Hematopoietic multipotent progenitor cell treated with erythropoietin and hydrocortisone succinate and interleukin-3 and kit ligand, for 4 days (in vitro differentiated cells): ENCODE data around the gene CCZ1.
"Not testable (repeated sequence)": the region's sequence is repeated elsewhere in the genome, so short reads cannot be mapped to it uniquely, and the experiment has no call there.

Experiments
- DNase-seq: peaks from one replicate; pipeline ENCODE4 v3.0.0-alpha.2; 2015

CCZ1 gene

DNA sequence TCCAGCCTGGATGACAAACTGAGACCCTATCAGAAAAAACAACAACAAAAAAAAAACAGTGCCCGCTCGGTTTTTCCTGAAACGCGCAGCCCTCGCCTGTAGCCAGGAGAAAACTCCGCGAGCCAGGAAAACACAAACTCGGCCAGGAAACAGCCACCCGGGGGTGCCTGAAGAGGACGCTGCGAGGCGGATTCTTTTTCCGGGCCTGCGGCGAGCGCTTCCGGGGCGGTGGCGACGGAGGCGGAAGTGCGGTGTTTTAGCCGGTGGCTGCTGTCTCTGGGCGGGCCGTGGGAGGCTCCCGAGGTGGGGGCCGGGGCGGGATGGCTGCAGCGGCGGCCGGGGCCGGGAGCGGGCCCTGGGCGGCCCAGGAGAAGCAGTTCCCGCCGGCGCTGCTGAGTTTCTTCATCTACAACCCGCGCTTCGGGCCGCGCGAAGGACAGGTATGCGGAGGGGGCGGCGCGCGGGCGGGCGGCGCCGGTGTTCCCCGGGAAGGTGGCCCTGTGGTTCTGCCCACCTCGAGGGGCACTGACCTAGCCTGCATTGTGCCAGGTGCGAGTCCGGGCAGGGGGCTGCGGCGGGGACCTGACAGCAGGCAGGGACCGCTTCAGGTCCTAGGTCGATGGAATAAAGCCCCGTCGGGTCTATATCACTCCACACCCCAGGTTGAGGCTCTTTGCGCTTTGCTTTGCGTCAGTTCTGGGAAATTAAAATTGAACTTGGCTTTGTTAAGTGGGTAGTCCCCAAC lies at the start of gene CCZ1:
Gene CCZ1 (plus strand): TSS at position 254 of the 745 bp plus-strand sequence. CDS start 67 bp downstream, at position 321.
- DNase-seq: peak; percentile 88

DNA sequence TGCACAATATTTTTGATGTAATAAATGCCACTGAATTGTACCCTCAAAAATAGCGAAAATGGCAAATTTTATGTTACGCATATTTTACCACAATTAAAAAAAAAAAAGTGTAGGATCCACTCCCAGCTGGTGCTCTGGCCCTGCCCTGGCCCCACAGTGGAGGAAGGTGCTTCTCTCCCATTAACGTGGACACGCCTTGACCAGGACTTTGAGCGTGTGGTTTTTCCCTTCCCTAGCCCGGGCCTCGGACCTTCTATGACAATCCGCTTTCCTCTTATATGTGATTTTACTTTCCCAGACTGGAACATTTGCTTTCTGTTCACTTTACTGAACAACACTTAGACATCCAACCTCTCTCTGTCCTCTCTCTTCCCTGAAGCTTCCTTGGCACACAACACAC lies 47.6 kb upstream of the CCZ1 start:
- no peak for DNase-seq

DNA sequence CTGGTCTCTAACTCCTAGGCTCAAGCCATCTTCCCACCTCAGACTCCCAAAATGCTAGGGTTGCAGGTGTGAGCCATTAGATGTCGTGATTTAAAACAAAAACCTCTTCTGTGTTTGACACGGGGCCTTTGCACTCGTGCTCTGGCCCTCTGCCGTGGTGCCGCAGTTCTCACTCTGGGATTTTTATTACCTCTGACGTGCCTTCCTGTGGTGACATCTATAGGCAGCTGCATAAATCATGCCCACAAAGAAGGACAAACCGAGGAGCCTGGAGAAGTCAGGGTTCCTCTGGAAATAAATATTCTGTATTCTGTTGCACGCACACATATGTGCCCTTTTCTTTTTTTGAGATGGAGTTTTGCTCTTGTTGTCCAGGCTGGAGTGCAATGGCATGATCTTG lies 43.8 kb upstream of the CCZ1 start:
- DNase-seq: no peak

DNA sequence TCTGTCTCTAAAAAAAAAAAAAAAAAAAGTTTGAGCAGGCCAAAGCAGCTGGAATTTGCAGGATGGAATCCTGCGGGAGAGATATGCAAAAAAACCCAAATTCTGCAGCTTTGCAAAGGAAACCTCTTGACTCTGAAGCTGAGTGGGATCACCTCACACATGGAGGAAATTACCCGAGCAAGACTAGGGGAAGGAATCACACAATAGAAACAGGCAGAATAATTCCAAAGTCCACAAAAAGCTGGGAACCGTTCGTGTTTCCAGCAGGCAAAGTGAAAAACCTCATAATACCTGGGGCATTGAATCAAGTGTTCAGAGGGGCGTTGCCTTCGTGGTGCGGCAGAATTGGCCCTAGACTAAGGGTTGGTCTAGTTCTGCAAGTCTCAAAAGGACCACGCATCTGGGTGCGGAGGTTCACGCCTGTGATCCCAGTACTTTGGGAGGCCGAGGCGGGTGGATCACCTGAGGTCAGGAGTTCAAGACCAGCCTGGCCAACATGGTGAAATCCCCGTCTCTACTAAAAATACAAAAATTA lies 41.4 kb upstream of the CCZ1 start:
- not testable (repeated sequence) for DNase-seq

DNA sequence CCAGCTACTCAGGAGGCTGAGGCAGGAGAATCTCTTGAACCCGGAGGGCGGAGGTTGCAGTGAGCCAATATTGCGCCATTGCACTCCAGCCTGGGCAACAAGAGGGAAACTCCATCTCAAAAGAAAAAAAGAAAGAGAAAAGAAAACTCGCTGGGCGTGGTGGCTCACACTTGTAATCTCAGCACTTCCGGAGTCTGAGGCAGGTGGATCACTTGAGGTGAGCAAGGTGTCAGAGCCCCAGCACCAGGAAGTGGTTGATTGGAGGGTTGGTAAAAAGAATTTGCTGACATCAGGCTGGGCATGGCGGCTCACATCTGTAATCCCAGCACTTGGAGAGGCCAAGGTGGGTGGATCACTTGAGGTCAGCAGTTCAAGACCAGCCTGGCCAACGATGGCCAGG lies 40.0 kb upstream of the CCZ1 start:
- not testable (repeated sequence) for DNase-seq

DNA sequence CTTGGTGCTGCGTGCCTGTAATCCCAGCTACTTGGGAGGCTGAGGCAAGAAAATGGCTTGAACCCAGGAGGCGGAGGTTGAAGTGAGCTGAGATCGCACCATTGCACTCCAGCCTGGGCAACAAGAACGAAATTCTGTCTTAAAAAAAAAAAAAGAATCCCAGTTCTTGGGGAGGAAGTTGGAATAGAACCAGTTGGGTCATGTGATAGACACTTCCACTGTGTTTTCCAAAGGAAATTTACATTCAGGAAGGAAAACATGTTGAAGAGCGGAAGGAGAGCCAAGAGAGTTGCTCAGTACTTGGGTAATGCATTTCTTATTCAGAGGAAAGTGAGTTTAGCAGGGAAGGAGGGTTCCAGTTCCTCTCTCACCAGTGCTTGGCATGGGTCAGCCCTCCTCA lies 37.3 kb upstream of the CCZ1 start:
- not testable (repeated sequence) for DNase-seq

DNA sequence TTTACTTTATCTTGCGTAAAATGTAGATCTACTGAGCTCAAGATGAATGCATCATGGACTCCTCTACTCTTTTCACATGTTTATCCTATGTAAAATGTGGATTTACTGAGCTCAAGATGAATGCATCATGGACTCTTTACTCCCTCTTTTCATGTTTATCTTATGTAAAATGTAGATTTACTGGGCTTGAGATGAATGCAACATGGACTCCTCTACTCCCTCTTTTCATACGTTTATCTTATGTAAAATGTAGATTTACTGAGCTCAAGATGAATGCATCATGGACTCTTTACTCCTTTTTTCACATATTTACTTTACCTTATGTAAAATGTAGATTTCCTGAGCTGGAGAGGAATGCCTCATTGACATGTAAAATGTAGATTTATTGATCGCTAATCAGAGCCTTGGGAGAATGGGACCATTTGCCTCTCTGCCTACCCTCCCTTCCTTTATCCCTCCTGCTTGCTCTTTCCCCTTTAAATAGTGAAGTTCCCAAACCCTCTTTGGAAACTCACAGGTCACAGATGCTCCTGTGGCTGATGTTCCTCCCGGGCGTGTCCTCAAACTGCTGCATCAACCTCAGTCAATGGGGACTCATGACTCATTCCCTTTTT lies 35.7 kb upstream of the CCZ1 start:
- DNase-seq: not testable (repeated sequence)

DNA sequence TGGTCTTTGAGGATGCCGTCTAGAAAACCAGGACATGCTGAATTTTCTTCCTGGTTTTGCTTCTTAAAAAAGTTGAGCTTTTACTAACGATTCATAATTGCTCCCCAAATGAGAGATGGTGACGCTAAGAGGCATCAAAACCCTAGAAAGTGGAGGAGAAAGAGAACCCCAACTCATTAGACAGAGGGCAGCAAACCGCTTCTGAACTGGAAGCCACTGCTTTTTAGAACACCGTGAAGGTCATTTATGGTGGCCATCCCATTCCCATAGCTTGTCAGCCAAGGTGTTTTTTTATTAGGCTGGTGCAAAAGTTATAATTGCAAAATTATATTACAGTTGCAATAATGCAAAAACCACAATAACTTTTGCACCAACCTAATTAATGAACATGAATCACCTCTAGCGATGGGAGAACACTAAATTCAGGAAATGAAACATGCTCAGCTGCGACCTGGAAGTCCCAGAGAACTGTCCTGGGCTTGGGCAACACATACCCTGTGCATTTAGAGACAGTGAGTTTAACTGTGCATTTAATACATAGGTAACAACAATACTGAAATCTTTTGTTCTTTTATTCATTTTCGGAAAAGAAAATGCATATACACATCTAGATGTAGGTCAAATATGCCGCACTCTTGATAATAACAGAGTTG lies 33.1 kb upstream of the CCZ1 start:
- not testable (repeated sequence) for DNase-seq

DNA sequence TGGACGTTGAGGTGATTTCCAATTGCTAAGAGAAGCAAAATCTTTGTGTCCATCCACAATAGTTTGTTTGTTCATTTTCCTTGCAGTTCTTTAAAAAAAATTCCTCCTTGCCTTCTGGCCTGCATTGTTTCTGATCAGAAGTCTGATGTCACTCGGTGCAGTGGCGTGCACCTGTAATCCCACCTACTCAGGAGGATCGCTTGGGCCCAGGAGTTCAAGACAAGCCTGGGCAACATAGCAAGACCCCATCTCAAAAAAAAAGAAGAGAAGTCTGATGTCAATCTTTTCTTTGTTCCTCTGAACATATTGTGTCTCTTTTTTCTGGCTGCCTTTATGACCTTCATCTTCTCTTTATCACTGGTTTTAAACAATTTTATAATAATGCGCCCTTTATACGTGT lies 31.5 kb upstream of the CCZ1 start:
- DNase-seq: no peak

DNA sequence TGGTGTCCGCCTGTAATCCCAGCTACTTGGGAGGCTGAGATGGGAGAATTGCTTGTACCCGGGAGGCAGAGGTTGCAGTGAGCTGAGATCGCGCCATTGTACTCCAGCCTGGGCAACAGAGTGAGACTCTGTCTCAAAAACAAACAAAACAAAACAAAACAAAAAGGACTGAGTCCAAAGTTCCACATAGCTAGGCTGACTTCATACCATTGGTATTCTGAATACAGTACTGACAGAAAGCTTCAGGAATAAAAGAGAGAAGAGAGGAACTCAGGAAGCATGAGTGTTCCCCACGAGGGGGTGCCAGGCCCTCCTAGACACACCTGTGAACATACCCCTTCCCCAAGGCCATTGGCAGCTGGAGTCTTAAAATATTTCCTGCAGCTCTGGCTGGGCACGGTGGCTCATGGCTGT lies 29.6 kb upstream of the CCZ1 start:
- DNase-seq: not testable (repeated sequence)

DNA sequence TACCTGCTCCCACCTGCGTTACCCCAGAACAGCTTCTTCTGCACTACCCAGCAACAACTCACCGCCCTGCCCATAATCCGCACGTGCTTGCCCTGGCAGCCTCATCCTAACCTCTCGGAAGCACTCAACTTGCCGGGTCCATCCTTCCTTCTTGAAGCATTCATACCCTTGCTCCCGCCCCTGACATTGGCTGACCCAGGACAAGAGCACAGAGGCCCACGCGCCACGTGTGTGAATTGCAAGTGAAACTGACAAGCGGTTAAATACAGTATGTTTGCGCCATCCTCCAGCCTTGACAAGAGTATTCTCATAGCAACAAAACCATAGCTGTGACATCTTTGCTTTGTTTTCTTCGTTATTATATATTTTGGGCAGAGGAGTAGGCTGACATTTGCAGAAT lies 28.8 kb upstream of the CCZ1 start:
- DNase-seq: no peak

DNA sequence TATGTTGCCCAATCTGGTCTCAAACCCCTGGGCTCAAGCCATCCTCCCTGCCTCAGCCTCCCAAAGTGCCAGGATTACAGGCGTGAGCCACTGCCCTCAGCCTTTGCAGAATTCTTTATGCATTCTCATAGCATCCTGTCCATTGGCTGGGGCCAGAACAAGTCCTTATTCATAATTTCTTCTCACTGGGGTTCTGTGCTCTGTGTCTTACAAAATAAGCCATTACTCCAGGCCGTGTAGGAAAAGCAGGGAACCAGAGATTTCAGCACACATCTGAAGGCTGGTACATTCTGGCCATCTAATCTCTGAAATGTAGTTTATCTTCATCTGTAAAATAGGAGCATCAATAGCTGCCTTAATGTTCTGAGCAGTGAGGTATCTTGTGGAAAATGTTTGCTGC lies 28.2 kb upstream of the CCZ1 start:
- DNase-seq: no peak

DNA sequence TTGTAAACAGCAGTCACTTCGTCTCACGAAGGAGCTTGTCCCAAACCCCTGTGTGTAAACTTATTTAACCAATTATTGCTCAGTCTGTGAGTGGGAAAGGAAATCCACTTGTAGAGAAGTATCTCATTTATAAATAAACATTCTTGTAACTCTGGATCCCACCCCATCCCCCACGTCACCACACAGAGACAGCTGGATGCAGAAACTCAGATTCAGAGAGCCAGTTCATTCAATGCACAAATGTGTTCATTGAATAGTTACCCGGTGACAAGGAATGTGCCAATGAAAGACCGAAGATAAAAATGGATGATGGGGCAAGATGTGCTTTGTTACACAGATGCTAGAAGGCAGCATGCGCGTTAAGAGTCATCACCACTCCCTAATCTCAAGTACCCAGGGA lies 26.2 kb upstream of the CCZ1 start:
- no peak for DNase-seq

DNA sequence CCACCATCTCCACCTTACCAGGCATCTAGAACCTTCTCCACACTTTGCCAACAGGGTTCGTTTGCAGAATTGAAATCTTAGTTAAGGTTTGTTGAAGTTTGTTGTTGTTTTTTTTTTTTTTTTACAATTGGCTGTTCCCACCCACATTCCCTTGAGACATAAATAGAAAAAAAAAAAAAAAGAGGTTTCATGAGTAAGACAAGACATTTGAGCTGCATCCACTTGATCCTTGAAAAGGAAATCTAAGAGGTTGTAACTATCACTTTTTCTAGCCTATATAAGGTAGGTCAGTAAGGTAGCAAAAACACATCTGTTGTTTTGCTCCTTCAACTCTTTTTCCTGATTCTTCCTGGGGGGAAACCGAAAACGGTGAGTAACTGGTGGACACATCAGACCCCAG lies 18.9 kb upstream of the CCZ1 start:
- DNase-seq: not testable (repeated sequence)

DNA sequence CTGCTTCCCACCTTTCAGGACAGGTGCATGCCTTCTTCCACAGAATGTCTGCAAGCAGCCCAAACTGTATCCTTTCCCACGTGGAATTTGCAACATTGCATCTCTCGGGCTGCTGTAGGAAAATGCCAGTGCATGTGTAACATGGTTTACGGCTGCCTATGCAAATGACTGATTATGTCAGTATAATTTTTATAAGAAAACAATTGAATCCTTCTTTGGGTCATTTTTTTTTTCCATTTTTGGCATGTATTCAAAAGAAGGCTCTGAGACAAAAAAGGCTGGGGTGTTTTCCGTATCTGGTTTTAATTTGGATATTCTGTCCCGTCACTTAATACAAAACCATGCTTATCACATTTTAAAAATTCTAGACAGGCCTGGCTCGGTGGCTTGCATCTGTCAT lies 18.4 kb upstream of the CCZ1 start:
- not testable (repeated sequence) for DNase-seq

DNA sequence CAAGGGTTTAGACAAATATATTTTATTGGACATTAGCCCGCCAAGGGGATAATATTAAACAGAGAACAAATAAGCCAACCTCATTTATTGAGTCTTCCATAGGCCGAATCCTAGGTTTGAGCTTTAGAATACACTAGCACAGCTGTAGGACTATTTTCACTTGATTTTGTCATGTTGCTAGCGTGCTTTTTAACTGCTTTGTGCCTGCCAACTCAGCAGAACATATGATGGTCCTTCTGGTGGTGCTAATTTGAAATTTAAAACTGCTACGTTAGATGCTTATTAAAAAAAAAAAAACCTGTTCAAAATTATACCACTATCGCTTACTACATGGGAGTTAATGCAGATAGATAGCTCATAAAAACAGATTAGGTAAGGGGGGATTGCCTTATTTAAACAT lies 14.1 kb upstream of the CCZ1 start:
- DNase-seq: not testable (repeated sequence)

DNA sequence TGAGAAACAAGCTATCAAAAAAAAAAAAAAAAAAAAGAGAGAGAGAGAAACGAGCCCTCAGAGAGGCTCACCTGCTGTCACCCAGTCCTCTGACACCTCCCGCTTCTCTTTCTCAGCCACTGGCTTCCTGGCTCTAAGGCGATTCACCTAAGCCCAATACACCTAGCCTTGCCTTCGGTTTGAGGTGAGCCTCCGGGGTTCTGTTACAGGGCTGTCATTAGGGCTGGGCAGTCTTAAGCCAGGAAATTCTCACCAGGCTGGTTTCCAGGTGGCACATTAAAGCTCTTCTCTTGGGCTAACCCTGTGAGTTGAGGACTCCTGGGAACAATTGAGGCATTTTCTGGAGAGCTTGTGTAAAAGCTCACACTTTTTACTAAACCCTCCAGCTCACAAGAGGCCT lies 10.5 kb upstream of the CCZ1 start:
- DNase-seq: not testable (repeated sequence)

DNA sequence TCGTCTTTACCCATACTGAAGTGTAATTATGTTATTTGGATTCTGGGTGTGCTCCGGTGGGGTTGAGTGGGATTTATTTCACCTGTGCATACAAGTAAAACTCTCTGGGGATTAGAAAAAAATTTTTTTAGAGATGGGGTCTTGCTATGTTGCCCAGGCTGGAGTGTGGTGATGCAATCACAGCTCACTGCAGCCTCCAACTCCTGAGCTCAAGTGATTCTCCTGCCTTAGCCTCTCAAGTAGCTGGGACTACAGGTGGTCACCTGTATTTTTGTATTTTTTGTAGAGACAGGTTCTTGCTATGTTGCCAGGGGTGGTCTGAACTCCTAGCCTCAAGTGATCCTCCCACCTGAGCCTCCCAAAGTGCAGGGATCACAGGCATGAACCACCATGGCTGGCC lies 8.3 kb upstream of the CCZ1 start:
- DNase-seq: not testable (repeated sequence)

DNA sequence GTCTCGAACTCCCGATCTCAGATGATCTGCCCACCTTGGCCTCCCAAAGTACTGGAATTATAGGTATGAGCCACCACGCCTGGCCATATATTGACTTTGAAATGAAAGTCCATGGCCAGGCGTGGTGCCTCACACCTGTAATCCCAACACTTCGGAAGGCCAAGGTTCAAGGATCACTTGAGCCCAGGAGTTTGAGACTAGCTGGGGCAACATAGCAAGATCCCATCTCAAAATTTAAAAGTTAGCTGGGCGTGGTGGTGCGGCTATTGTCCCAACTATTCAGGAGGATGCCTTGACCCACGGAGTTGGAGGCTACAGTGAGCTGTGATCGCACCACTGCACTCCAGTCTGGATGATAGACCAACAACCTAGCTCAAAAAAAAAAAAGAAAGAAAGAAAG lies 6.0 kb upstream of the CCZ1 start:
- DNase-seq: no peak

DNA sequence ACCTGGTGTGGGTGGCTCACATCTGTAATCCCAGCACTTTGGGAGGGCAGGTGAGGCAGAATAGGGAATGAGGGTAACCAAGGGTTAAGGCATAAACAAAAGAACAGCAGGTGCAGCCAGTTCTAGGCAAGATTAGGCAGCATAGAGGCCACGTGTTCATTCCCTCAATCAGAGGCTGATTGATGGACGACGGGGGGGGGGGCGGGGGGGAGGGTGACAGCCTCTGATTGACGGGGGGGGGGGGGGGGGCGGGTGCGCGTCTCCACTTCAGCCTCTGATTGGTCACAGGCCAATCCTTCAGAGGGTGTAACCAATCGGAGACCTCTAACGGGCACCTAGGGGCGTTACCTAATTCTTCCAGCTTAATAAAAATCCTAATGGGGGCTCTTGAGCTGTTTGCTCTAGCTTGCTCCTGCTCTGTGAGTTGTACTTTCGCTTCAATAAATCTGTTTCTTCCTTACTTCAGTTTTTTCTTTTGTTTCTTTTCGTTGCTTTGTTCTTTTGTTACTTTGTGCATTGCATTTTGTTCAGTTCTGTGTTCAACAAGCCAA lies 1.1 kb upstream of the CCZ1 start:
- not testable (repeated sequence) for DNase-seq

DNA sequence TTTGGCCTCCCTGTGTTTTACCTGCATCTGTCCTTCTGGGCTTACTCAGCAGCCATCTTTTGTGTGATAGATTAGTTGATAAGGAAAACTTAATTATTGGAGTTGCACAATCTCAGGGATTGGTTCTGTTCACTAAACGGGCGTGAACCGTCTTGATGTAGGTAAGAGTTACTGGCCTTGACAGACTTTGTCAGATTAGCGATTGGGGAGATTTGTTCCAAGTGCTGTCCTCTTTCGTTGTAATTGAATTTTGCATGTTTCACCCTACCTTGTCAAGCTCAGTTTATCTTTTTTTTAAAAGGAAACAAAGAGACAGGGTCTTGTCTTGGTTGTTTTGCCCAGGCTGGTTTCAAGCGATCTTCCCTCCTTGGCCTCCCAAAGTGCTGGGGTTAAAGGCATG lies 4.5 kb downstream of the CCZ1 start:
- DNase-seq: not testable (repeated sequence)

DNA sequence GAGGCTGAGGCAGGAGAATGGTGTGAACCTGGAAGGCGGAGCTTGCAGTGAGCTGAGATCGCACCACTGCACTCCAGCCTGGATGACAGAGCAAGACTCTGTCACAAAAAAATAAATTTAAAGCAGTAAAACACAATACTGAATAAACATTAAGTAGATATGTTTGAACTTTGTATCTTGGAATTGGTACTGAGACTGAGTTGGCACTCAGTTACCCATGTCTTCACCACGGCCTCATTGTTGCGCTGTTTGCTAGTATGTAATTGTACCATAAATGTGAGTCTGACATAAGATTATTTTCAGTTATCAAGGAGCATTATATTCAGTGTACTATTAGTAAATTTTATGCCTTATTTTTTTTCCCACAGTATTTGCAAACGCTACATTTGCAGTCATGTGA lies 6.2 kb downstream of the CCZ1 start:
- DNase-seq: not testable (repeated sequence)

DNA sequence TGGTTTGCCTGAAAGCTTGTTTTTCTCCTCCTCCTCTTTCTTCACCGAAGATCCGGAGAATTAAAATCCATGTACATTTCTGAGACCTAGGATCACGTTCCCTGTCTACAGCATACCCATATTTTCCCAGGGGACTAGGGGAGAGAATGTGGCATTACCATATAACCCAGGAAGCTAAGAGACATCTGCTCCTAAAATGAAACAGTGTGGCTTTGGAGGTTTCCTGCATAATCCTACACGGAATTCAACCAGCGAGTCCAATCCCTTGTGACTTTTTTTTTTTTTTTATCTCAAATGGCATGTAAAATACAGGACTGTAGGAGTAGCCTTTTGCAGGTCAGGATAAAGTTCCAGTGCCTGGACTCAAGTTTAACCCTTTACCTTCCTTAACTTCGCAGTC lies 10.3 kb downstream of the CCZ1 start:
- not testable (repeated sequence) for DNase-seq

DNA sequence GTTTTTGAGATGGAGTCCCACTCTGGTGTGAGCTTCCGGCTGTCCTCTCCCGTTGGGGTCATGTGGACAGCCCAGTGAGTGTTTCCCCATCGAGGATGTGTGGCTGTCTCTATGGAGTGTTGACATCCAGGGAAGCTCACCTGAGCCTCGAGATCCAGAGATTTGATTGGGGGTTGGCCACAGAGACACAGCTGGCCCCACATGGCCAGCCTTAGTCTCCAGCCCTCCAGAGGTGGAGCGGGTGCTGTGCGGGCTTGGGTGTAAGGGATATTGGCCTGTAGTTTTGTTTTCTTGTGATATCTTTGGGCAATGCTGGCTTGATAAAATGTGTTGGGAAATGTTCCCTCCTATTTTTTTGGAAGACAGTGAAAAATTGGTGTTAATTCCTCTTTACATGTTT lies 18.0 kb downstream of the CCZ1 start:
- not testable (repeated sequence) for DNase-seq
